ENCODE data around the gene KRTAP10-12.

Gene KRTAP10-12

DNA sequence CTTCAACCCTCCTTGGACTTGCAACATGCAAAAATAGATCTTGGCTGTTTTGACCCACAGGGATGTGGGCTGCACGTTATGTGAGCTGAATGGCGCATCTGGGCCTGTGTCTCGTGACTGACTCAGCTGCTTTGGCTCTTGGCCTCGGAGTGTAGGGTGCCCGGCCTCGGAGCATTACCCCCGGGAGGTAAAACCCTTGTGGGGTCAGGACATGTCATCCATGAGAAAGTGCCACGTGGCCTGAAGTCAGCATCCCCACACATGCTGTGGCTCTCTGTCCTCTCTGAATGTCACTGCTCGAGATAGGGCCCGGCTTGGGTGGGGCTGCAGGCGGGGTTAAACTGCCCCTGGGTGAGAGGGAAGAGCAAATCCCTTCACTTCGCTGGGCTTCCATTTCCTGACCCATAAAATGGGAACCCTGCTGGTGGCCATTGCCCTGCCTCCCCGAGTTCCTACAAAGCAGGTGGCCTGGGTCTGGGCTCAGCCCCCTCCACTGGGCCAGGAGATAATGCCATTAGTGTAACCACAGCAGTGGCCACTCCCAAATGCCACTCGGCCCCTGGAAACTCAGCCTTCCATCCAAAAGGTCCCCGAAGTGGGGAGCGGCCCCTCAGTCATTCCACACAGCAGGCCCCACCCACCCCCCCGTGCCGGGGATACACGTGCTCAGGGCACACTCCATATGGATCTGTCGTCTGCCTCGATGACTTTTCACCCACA, 37.2 kb downstream of the KRTAP10-12 start:
- peak; percentile 35 for DNase-seq (ENCODE audit: low read depth)

DNA sequence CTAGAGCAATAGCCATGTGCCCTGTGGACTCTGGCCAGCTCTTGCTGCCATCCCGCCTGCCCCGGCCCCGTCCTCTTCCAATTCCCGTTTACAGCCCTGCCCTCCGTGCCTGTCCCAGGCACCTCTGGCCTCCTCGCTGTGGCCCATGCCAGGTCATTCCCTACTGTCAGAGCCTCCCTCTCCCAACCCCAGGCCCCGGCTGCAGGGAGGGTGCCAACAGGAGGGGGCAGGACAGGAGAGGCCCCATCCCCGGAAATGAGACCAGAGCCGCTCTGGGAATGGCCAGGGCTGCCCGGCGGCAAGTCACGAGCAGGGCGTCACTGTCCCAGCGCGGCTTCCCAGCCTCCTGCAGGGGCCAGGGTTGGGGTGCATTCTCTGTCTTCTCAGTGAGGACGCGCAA, 37.9 kb downstream of the KRTAP10-12 start:
- no peak for DNase-seq (ENCODE audit: low read depth)

DNA sequence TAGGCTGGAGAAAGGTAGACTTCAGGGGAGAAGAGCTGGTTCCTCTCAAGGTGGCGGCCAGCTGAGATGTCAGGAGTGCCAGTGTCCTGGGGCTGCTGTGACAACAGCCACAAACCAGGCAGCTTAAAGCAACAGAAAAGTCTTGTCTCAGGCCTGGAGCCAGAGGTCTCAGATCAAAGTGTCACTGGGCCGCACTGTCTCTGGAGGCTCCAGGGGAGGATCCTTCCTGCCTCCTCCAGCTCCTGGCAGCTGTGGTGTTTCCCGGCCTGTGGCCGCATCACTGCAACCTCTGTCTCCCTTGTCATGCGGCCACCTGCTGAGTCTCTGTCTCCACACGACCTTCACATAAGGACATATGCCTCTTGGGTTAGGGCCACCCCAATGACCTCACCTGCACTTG, 38.8 kb downstream of the KRTAP10-12 start:
- DNase-seq (ENCODE audit: low read depth): no peak

DNA sequence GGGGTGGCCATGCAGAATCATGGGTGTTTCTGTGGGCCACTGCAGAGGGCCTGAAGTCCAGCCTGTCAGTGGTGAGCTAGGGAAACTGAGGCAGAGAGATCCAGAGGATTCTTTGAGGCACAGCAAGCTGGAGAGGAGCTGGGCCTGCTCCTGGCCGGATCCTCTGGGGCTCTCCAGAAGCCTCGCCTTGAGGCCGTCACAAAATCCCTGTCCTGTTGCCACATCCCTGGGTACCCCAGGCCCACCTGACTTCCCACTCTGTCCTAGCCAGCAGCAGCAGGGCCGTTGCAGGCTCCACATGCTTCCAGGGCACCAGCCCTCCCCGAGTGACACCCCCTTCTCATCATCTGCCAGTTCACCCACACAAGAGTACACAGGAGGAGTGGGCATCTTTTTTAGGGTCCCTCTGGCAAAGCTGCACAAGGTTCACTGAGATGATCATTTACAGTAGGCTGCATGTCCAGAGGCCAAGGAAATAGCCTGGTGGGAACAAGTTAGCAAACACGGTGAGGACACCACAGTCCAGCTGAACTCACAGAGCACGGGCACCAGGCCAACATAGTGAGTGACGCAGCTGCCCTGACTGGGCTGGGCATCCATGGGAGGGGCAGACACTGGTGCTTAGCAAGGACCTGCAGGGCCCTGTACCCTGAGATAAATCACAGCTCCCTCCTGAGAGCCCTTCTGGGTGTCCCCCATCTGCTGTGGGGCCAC, 39.5 kb downstream of the KRTAP10-12 start:
- DNase-seq (ENCODE audit: low read depth): no peak

DNA sequence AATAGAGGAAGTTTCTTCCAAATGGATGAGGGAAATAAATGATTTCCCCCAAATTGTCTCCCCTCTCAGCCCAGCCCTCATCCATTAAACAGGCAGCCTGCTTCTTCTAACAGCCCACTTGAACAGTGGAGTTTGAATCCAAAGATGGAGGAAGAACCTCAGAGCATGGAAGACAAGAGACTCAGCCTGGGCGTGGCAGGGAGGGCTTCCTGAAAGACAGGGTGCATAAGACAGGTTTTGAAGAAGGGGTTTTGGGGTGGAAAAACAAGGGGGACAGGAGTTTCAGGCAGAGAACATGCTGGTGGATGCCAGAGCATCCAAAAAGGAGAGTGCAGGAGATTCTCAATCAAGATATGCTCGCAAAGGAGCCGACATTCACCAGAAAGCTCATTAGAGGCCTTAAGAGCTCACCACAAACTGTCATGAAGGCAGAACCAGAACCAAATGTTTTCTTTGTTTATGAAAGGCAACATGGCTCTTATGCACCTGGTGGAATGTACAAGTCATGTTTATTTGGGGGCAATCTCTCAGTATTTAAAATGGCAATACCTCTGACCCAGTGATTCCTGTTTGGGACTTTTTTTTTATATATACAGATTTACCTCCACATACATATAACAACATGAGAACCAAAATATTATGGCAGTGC, 40.9 kb downstream of the KRTAP10-12 start:
- DNase-seq (ENCODE audit: low read depth): peak; percentile 23

DNA sequence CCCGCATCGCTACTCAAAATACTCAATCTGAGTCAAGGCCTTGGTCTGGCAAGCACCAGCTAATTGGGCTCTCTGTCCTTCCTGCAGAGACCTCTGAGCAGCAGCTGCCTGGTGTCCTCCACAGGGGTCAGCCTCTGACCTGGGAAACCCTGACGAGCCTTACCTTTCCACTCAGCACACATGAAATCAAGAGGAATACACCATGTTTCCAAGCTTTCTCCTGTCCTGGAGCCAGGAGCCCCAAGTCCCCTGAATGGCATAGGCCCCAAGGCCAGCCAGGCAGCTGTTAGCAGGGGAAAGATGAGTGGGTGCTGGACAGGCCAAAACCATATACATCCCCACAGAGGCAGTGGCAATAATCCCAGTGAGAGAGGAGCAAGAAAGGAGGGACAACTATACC, 41.6 kb downstream of the KRTAP10-12 start:
- DNase-seq (ENCODE audit: low read depth): no peak

DNA sequence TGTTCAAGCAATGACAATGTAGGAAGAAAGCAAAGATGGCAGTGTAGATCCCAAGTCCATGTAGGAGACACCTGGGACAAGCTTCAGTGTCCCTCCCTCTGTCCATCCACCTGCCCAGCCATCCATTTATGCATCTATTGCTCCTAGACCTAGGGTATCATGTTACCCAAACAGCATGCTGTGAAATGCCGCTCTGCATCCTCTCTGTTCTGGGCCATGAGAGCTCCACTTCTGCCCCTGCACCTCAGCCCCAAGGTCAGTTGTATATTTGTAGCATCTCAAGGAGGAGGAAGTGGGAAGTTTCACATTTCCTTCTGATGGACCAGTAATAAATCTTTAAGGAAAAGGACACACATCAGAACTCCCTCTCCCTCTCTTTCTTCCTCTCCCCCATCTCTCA, 42.3 kb downstream of the KRTAP10-12 start:
- DNase-seq (ENCODE audit: low read depth): no peak

DNA sequence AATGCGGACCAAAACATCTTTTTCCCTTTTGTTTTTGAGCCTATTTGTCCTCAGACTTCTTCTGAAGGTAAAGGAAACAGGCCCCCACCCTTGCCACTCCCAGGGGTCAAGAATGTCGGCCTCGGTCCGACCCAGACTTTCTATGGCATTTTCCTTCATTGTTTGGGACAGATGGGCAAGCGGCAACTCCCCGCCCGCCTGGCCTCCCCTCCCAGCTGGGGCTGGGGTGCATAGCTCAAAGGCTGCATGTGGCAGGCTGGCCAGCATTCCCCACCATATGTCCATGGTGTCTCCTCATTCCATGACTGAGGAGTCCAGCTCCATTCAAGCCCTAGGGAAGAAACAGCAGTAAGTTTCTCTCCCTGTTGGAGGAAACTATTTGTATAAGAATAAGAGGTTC, 43.8 kb downstream of the KRTAP10-12 start:
- no peak for DNase-seq (ENCODE audit: low read depth)

DNA sequence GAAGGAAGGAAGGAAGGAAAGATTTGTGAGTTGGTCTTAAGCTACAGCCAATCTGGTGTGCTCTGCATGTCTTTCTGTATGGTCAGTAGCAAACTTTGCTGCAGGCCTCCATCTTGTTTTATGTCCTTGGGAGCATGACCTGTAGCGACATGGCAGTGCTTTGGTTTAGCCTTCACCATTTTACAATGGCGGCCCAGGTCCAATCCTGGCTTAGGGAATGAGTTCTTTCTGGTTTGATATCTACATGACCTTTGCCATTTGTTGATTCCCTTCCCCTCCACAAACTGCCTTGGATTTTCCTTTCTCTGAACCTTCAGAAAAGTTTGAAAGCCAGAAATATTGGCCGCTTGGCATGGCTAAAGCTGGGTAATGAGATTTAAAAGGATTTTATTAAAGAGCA, 44.9 kb downstream of the KRTAP10-12 start:
- no peak for DNase-seq (ENCODE audit: low read depth)

DNA sequence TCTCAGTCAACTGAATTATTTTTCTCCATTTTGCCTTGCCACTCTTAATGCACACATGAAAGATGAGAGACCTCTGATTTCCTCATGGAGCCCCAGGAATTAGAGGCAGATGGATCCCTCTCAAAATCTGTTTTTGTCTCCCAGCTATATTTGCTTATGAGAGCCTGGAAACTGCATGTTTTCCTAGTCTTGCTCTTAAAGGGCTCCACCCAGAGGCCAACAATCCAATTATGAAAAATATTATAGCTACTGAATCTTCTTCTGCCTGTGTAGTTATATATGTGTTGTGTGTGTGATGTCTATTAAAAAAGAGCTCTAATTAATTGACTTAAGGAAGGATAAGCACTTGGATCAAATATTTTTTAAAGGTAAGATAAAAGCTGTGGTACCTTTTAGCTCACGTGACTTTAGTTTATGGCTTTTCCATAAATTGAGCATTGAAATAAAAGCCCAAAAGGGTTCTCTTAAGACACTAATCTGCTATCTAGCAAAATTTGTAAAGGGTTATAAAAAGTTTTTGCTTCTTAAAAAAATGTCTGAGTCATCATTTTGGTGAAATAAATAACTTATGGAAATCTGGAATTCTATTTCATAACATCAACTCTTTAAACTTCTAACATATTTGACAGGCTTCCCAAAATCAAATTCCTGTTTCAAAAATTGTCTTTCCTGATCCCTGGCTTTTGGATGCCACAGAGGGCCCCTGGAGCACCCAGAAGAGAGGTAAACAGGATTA, 45.6 kb downstream of the KRTAP10-12 start:
- DNase-seq (ENCODE audit: low read depth): no peak
